Sigmoid colon (tissue), 7 donors: ENCODE data around the gene VAV1. TPM values are rescaled to one million over a fixed set of nuclear protein-coding genes. Genes with fewer than 3 reads are reported as not detected.

Source experiments
- DNase-seq: peaks from one replicate; pipeline ENCODE4 v3.0.0-alpha.2; 2019
- H3K27ac ChIP-seq, 4 donors: fragments of 200-600 bp; sonication (generic); one replicate each; pipeline ENCODE4 v1.5.1; 2016 to 2019; ENCODE audit warnings: mild to moderate bottlenecking in 1 of 4
- H3K27me3 ChIP-seq, 3 donors: fragments of 200-600 bp; sonication (generic); one replicate each; pipeline ENCODE4 v1.5.1; 2019; ENCODE audit warnings: mild to moderate bottlenecking in 1 of 3
- H3K36me3 ChIP-seq, 4 donors: fragments of 200-600 bp; sonication (generic); one replicate each; pipeline ENCODE4 v1.5.1; 2016 to 2019
- H3K4me1 ChIP-seq, 4 donors: fragments of 200-600 bp; sonication (generic); one replicate each; pipeline ENCODE4 v1.5.1; 2017 to 2019
- H3K4me3 ChIP-seq, 4 donors: fragments of 200-600 bp; sonication (generic); one replicate each; pipeline ENCODE4 v1.5.1; 2017 to 2019; ENCODE audit warnings: mild to moderate bottlenecking in 2 of 4, moderate library complexity in 1 of 4
- H3K9me3 ChIP-seq, 4 donors: fragments of 200-600 bp in 3 of 4; sonication (generic) in 3 of 4; one replicate each; pipeline versions ENCODE4 v1.5.1 to v1.6.1; 2013 to 2019
- EP300 ChIP-seq, 4 donors: sonication (generic); formaldehyde crosslinking; IDR thresholded peaks; one replicate each; pipeline ENCODE4 v1.6.1; 2017; ENCODE audit warnings: antibody characterized with exemption in 4 of 4
- POLR2A ChIP-seq, 2 donors: fragments of 450-650 bp; IDR thresholded peaks; one replicate each; pipeline ENCODE4 v1.6.1; 2016; ENCODE audit warnings: antibody characterized with exemption in 2 of 2, mild to moderate bottlenecking in 2 of 2, moderate library complexity in 2 of 2
- POLR2AphosphoS5 ChIP-seq, 4 donors: sonication (generic); formaldehyde crosslinking; IDR thresholded peaks; one replicate each; pipeline ENCODE4 v1.6.1; 2017; ENCODE audit warnings: antibody characterized with exemption in 4 of 4
- WGBS, 2 donors: extraction: QIAGEN DNeasy Blood & Tissue Kit; methylation state at CpG; one replicate each; pipeline ENCODE4 v1.1.7; 2013; 5-methylcytosine and 5-hydroxymethylcytosine counted together
- intact Hi-C: fragments of 100-400 bp; cut with DNase I; formaldehyde crosslinking; loops from one replicate; pipeline ENCODE4 v1.15.1; 2023
- polyA plus RNA-seq, 3 donors: library from polyadenylated mRNA; stranded (reverse); fragments of 200-250 nt; gene quantifications; one replicate each; pipeline ENCODE4 v1.2.3, GENCODE V29; 2013
- total RNA-seq, 4 donors: library from RNA; depleted of rRNA; stranded (reverse); fragments of >200 nt; gene quantifications; one replicate each; pipeline ENCODE4 v1.1.0, GENCODE V29; 2016
- TF ChIP-seq, protein P1 (sequence below), 4 experiments: fragments of 450-650 bp in 3 of 4; fragments of 200-600 bp in 1 of 4; IDR thresholded peaks; one replicate each; pipeline ENCODE4 v1.5.1; 2016 to 2019; ENCODE audit warnings: antibody characterized with exemption in 4 of 4, mild to moderate bottlenecking in 3 of 4, moderate library complexity in 2 of 4
- donor health status: healthy with polysubstance abuse.
- donor health status: Bipolar disorder and iron deficiency.
- donor health status: healthy.

VAV1 gene
- total and polyA plus RNA-seq, 7 donors, result 2.4 to 18.9 (median 4.1) TPM

DNA sequence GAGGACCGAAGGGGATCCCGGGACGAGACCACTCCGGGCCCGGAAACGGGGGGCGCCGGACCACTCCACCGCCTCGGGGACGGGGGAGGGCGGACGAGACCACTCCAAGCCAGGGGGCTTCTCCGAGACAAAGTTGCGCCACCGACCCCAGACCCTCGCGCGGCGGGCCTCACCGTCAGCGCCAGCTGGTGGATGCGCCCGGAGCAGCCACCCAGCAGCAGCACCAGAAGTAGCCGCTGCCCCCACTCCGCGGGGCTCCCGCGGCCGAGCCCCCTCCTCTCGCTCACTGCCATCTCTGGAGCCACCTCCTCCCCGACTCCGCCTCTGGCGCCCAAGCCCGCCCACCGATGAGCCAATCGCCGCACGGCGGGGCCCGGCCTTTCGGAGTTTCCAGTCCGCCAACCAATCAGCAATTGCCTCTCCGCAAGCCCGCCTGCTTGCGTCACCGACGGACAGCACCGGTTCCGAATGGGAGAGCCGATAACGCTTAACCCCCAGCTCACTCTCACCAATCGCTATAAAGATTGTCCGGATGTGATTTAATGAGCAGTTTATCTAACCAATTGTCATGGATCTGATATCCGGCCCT, 35.1 kb upstream of the VAV1 start, which contains the start of gene GPR108:
Gene GPR108 (minus strand): TSS at position 297 of the 589 bp plus-strand sequence. CDS start 4 bp downstream, at position 293.
- WGBS, 2 donors, result 0 to 1% methylated on average over 55 of the region's 55 CpGs
- Histone ChIP-seq H3K27me3 (no peaks in the 10 kb centered on the region), H3K27ac (peak within 1 kb of the TSS; percentile 95 to 97 (median 96)), H3K9me3 (no peaks in the 10 kb centered on the region), H3K4me3 (peak within 1 kb of the TSS; percentile 54 to 92 (median 88)), H3K4me1 (peaks cover 0 to 62% (median 45%) of the 10 kb centered on the region in 4 donors), H3K36me3 (peaks cover 0 to 20% (median 13%) of the 10 kb centered on the region in 4 donors)
- TF ChIP-seq, protein P1, sequence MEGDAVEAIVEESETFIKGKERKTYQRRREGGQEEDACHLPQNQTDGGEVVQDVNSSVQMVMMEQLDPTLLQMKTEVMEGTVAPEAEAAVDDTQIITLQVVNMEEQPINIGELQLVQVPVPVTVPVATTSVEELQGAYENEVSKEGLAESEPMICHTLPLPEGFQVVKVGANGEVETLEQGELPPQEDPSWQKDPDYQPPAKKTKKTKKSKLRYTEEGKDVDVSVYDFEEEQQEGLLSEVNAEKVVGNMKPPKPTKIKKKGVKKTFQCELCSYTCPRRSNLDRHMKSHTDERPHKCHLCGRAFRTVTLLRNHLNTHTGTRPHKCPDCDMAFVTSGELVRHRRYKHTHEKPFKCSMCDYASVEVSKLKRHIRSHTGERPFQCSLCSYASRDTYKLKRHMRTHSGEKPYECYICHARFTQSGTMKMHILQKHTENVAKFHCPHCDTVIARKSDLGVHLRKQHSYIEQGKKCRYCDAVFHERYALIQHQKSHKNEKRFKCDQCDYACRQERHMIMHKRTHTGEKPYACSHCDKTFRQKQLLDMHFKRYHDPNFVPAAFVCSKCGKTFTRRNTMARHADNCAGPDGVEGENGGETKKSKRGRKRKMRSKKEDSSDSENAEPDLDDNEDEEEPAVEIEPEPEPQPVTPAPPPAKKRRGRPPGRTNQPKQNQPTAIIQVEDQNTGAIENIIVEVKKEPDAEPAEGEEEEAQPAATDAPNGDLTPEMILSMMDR (IDR thresholded peaks at IDR 0.05), result no peak
- TF ChIP-seq POLR2AphosphoS5 (IDR thresholded peaks at IDR 0.05) (peak; percentile 40 to 74 (median 54)), EP300 (IDR thresholded peaks at IDR 0.05) (peak in 1 of 4 donors; percentile 2), POLR2A (IDR thresholded peaks at IDR 0.05) (peak in 1 of 2 donors; percentile 54)
- DNase-seq, result peak; percentile 100
- intact Hi-C loops, result loop anchor here (2.0 to 10.0 kb wide), 7 partner anchors 105 to 1187 kb away; partner anchors contain the start of genes CTXN1, PNPLA6, SNAPC2 and TNFSF9

DNA sequence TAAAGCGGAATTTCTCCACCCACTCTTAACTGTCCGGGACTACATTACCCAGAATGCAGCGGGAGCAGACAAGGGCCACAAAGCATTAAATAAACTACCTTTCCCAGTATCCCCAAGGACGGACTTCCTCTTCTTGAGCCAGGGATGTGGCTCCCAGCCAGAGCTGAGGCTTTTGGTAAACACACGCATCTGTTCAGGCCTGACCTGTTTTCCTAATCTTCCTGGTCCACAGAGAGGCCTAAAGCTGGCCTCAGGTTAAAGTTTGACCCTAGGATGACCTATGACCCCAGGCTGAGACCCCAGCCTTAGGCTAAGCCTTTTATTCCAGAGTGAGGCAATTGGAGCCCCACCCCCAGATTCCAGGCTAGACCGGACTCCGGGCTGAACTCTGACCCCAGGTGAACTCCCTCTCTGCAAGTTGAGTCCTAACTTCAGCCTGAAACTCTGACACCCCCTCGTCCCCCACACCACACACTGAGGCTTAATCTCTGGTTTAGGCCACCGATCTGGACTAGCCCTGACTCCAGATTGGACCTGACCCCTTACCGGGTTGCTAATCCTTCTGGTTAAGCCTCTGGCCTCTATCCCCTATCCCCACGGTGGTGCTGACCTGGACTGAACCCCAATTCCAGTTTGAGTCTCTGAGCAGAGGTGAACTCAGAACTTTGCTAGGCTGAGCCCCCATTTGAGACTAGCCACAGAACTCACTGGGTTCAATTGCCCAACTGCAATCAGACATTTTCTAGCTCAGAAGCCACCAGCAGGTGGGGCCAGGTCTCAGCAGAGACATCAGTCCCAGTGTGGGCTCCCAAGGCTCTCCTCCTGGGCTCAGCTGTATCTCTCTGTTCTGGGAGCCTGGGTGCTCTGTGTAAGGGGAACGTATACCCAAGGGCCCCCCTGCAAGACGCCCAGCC, 34.4 kb upstream of the VAV1 start:
- H3K4me3 ChIP-seq, result peak overlapping the region in 3 of 4 donors; percentile 80 to 91 (median 91)
- TF ChIP-seq POLR2A (IDR thresholded peaks at IDR 0.05) (no peak), POLR2AphosphoS5 (IDR thresholded peaks at IDR 0.05) (peak; percentile 44 to 79 (median 71))
- TF ChIP-seq, protein P1 (IDR thresholded peaks at IDR 0.05), result peak in 3 of 4 experiments; percentile 57 to 77 (median 61)
- H3K36me3 ChIP-seq, result peaks cover under 1 to 20% (median 8%) of the 10 kb centered on the region in 4 donors
- H3K27ac ChIP-seq, result peak overlapping the region; percentile 88 to 97 (median 94)
- H3K9me3 ChIP-seq, result no peaks in the 10 kb centered on the region
- no peaks in the 10 kb centered on the region for H3K27me3 ChIP-seq
- H3K4me1 ChIP-seq, result peaks cover 0 to 68% (median 48%) of the 10 kb centered on the region in 4 donors
- 7 to 13% methylated on average over 13 of the region's 13 CpGs for WGBS, 2 donors
- intact Hi-C loops, result loop anchor here (2.0 to 10.0 kb wide), 8 partner anchors 106 to 1187 kb away; partner anchors contain the start of genes CTXN1, PNPLA6, SNAPC2 and TNFSF9
- peak; percentile 100 for DNase-seq

DNA sequence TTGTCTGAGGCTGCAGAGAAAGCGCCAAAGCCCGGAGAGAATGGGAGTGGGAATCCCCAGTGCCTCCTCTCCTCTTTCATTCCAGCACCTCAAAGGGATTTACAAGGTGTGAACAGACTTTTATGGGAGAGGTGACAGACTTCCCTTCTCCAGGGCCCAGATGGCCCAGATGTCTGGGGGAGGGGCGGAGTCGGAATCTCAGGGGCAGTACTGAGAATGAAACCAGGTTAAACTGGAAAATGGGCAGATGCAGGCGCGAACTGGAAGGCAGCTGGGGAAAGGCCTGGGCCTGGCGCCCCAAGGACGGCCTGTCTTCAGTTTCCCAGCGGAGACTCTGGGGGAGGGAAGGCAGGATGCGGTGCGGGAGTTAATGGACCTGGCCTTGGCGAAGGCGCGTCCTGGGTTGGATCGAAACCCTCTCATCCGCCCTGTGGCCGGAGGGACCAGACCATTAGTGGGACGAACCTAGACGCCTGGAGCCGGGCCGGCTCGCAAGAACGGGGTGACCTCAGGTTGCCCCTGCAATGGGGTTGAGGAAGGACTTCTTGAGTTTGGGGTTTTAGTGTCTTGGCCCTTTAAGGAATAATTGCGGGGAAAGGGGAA, 33.6 kb upstream of the VAV1 start:
- Histone ChIP-seq H3K27ac (peak overlapping the region; percentile 88 to 97 (median 94)), H3K27me3 (no peaks in the 10 kb centered on the region), H3K36me3 (peaks cover 4 to 20% (median 6%) of the 10 kb centered on the region in 4 donors), H3K9me3 (no peaks in the 10 kb centered on the region), H3K4me1 (peaks cover 0 to 76% (median 54%) of the 10 kb centered on the region in 4 donors), H3K4me3 (peak overlapping the region; percentile 12 to 91 (median 86))
- intact Hi-C loops, result loop anchor here (2.0 to 10.0 kb wide), 6 partner anchors 107 to 1186 kb away; partner anchors contain the start of genes CTXN1, PNPLA6, SNAPC2 and TNFSF9
- 7 to 13% methylated on average over 24 of the region's 24 CpGs for WGBS, 2 donors
- TF ChIP-seq, protein P1 (IDR thresholded peaks at IDR 0.05), result peak in 1 of 4 experiments; percentile 8
- no peak for TF ChIP-seq EP300 (IDR thresholded peaks at IDR 0.05)
- TF ChIP-seq POLR2AphosphoS5 (IDR thresholded peaks at IDR 0.05), result no peak
- no peak for TF ChIP-seq POLR2A (IDR thresholded peaks at IDR 0.05)
- DNase-seq, result peak; percentile 81

DNA sequence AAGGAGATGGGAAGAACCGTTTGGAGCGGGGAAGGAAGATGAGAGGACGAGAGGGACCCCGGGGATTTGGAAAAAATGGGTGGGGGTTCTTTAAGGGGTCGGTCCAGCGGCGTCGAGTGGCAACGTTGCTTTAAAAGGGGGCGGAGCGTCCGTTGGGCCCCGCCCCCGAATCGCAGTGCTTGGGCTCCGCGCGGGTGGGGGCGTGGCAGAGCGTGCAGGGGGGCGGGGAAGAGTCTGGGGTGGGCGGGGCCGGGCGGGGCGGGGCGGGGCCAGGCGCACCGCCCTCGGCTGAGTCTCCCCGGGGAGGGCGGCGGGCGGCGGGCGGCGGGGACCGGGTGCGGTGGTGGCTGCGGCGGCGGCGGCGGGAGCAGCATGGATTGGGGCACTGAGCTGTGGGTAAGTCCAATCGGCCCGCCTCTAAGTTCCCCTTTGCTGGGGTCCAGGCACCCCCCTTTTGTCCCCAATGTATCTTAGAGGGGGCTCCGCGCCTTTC, 33.1 kb upstream of the VAV1 start, which contains the start of gene TRIP10:
Gene TRIP10 (plus strand): TSS at position 291 of the 493 bp plus-strand sequence. CDS start 82 bp downstream, at position 373.
- DNase-seq, result peak; percentile 94
- intact Hi-C loops, result loop anchor here (2.0 to 10.0 kb wide), 6 partner anchors 107 to 1185 kb away; partner anchors contain the start of genes CTXN1, PNPLA6, SNAPC2 and TNFSF9
- TF ChIP-seq, protein P1 (IDR thresholded peaks at IDR 0.05), result no peak
- TF ChIP-seq POLR2AphosphoS5 (IDR thresholded peaks at IDR 0.05) (peak; percentile 53 to 88 (median 74)), POLR2A (IDR thresholded peaks at IDR 0.05) (peak; percentile 43 to 57)
- no peaks in the 10 kb centered on the region for H3K27me3 ChIP-seq
- peak within 1 kb of the TSS; percentile 80 to 91 (median 90) for H3K4me3 ChIP-seq
- peaks cover 0 to 81% (median 60%) of the 10 kb centered on the region in 4 donors for H3K4me1 ChIP-seq
- no peaks in the 10 kb centered on the region for H3K9me3 ChIP-seq
- H3K27ac ChIP-seq, result peak within 1 kb of the TSS; percentile 88 to 97 (median 94)
- 1% methylated on average over 46 to 47 of the region's 47 CpGs for WGBS, 2 donors
- H3K36me3 ChIP-seq, result peaks cover 4 to 17% (median 6%) of the 10 kb centered on the region in 4 donors
